ENCODE results near the gene ANKRD9. TPM values are rescaled to one million over a fixed set of nuclear protein-coding genes. Genes with fewer than 3 reads are reported as not detected.

ANKRD9 gene
- total and polyA plus RNA-seq, 2 experiments from 2014 or later: 46.5 to 90.7 TPM

DNA sequence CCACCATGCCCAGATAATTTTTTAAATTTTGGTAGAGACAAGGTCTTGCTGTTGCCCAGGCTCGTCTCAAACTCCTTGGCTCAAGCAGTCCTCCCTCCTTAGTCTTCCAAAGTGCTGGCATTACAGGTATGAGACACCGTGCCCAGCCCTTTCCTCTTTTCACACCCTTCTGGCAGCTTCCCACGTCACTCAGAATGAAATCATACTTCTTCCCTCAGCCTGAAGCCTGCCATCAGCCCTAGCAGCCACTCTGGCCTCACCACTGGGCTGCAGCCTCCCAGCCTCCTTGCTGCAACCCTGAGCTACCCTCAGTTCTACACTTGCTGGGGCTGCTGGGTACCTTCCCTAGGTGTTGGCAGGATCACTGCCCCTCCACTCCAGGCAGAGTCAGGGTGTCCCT is 18.2 kb downstream of the ANKRD9 start:
- H4K20me1 ChIP-seq (ENCODE audit: insufficient read depth, poor library complexity, severe bottlenecking): no peaks in the 10 kb centered on the region
- 98% methylated on average over 3 of the region's 3 CpGs for WGBS (ENCODE audit: low lambda C conversion rate, missing lambda C conversion rate)
- no peak overlapping the region for H3K4me3 ChIP-seq
- no peak for DNase-seq (ENCODE audit: low spot score)
- no peaks in the 10 kb centered on the region for H3K9me2 ChIP-seq (replicated peaks; ENCODE audit: insufficient read depth)
- H3K79me2 ChIP-seq: no peaks in the 10 kb centered on the region
- no peaks in the 10 kb centered on the region for H3K36me3 ChIP-seq (replicated peaks; ENCODE audit: insufficient read depth, low read depth)
- no peak overlapping the region for H2AFZ ChIP-seq
- no peak overlapping the region for H3K4me2 ChIP-seq
- no peaks in the 10 kb centered on the region for H3K27me3 ChIP-seq
- peaks cover 7% of the 10 kb centered on the region for H3K4me1 ChIP-seq (ENCODE audit: insufficient read depth)
- H3K9me3 ChIP-seq (ENCODE audit: low read depth): no peaks in the 10 kb centered on the region
- no peak overlapping the region for H3K27ac ChIP-seq
- TF ChIP-seq EZH2 (IDR thresholded peaks at IDR 0.05; ENCODE audit: borderline replicate concordance): no peak

DNA sequence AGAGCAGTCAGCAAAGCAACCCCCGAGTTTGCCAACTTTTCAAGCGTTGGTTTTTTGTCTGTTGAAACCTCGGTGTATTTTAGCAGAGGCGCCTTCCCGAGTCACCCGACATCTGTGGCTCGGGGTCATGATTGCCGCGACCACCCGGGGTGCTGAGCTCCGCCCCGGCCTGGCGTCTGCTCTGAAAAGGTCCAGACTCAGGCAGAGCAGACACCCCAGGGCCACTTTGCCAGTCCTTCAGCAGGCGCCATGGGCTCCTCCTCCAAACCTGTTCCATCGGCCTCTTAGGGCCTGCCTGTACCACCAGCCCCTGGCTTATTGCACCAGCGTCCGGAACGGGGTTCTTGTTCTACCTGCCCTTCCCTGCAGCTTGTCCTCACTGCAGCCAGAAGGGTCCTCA is 19.1 kb downstream of the ANKRD9 start:
- peaks cover 8% of the 10 kb centered on the region for H3K4me1 ChIP-seq (ENCODE audit: insufficient read depth)
- no peak overlapping the region for H3K4me3 ChIP-seq
- no peaks in the 10 kb centered on the region for H3K9me2 ChIP-seq (replicated peaks; ENCODE audit: insufficient read depth)
- H3K9me3 ChIP-seq (ENCODE audit: low read depth): no peaks in the 10 kb centered on the region
- no peaks in the 10 kb centered on the region for H3K27me3 ChIP-seq
- no peaks in the 10 kb centered on the region for H3K36me3 ChIP-seq (replicated peaks; ENCODE audit: insufficient read depth, low read depth)
- TF ChIP-seq EZH2phosphoT487 (IDR thresholded peaks at IDR 0.05; ENCODE audit: low read depth, severe bottlenecking, unreplicated experiment) (no peak), EZH2 (IDR thresholded peaks at IDR 0.05; ENCODE audit: borderline replicate concordance) (no peak)
- TF ChIP-seq, protein P1, sequence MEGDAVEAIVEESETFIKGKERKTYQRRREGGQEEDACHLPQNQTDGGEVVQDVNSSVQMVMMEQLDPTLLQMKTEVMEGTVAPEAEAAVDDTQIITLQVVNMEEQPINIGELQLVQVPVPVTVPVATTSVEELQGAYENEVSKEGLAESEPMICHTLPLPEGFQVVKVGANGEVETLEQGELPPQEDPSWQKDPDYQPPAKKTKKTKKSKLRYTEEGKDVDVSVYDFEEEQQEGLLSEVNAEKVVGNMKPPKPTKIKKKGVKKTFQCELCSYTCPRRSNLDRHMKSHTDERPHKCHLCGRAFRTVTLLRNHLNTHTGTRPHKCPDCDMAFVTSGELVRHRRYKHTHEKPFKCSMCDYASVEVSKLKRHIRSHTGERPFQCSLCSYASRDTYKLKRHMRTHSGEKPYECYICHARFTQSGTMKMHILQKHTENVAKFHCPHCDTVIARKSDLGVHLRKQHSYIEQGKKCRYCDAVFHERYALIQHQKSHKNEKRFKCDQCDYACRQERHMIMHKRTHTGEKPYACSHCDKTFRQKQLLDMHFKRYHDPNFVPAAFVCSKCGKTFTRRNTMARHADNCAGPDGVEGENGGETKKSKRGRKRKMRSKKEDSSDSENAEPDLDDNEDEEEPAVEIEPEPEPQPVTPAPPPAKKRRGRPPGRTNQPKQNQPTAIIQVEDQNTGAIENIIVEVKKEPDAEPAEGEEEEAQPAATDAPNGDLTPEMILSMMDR (IDR thresholded peaks at IDR 0.05; ENCODE audit: poor library complexity): no peak
- H3K4me2 ChIP-seq: no peak overlapping the region
- no peaks in the 10 kb centered on the region for H3K79me2 ChIP-seq
- H2AFZ ChIP-seq: no peak overlapping the region
- 89% methylated on average over 17 of the region's 18 CpGs for WGBS (ENCODE audit: low lambda C conversion rate, missing lambda C conversion rate)
- no peak overlapping the region for H3K27ac ChIP-seq
- no peaks in the 10 kb centered on the region for H4K20me1 ChIP-seq (ENCODE audit: insufficient read depth, poor library complexity, severe bottlenecking)
- peak; percentile 3 for DNase-seq (ENCODE audit: low spot score)

DNA sequence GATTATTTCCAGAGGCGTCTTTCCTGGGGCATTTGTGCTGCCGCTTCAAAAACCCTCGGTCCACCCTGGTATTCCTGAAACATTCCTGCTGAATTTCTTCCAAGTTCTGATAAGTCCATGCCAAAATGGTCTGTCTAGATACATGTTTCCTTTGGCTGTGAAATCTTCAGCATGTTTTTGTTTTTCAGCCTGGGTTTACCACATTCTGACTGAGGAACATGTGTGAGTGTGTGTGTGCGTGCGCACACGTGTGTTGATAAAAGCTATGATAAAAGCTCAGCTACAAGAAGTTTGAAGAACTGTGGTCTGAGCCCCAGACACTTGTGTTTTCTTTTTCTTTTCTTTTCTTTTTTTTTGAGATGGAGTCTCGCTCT is 22.4 kb downstream of the ANKRD9 start:
- DNase-seq (ENCODE audit: low spot score): no peak
- Histone ChIP-seq H4K20me1 (ENCODE audit: insufficient read depth, poor library complexity, severe bottlenecking) (no peaks in the 10 kb centered on the region), H3K36me3 (replicated peaks; ENCODE audit: insufficient read depth, low read depth) (no peaks in the 10 kb centered on the region), H3K27ac (peak overlapping the region; percentile 35), H3K27me3 (no peaks in the 10 kb centered on the region), H3K9me2 (replicated peaks; ENCODE audit: insufficient read depth) (no peaks in the 10 kb centered on the region), H3K4me1 (ENCODE audit: insufficient read depth) (peaks cover 8% of the 10 kb centered on the region), H3K4me3 (no peak overlapping the region), H3K4me2 (peak overlapping the region; percentile 23), H2AFZ (no peak overlapping the region), H3K79me2 (no peaks in the 10 kb centered on the region), H3K9me3 (ENCODE audit: low read depth) (no peaks in the 10 kb centered on the region)
- TF ChIP-seq EZH2 (IDR thresholded peaks at IDR 0.05; ENCODE audit: borderline replicate concordance) (no peak), EZH2phosphoT487 (IDR thresholded peaks at IDR 0.05; ENCODE audit: low read depth, severe bottlenecking, unreplicated experiment) (no peak)
- TF ChIP-seq, protein P1 (IDR thresholded peaks at IDR 0.05; ENCODE audit: poor library complexity): no peak
- 70% methylated on average over 7 of the region's 7 CpGs for WGBS (ENCODE audit: low lambda C conversion rate, missing lambda C conversion rate)

DNA sequence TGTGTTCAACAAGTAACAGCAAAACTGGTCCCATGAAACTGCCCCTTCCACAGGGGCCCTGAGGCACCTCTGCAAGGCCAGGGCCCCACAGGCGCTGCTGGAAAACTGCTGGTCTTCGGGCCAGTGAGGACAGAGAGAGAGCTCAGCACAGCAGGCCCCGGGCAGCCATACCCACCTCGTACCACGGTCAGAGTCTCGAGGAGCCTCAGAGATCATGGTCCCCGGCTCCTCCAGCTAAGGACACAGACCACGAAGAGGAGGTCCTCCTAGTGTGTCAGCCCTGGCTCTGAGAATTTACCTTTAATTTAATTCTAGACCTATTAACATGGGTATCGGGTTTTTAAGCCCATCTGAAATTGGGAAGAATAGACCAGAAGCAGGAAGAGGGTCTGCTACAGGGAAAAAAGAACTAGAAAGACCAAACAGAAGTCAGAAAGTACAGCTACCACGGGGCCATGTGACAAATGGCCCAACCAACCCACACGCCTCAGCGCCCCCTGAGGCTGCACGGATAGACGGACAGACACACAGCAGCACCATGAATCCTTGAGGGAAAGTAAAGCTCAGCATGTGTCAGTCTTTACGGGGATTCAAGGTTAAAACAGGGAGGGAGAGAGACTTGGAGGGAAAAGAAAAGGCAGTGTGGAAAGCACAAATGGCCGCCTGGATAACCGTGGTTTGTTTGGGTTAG is 22.9 kb downstream of the ANKRD9 start:
- H3K4me3 ChIP-seq: no peak overlapping the region
- H3K9me3 ChIP-seq (ENCODE audit: low read depth): no peaks in the 10 kb centered on the region
- H3K4me1 ChIP-seq (ENCODE audit: insufficient read depth): peaks cover 8% of the 10 kb centered on the region
- H3K79me2 ChIP-seq: no peaks in the 10 kb centered on the region
- H3K27me3 ChIP-seq: no peaks in the 10 kb centered on the region
- no peak overlapping the region for H2AFZ ChIP-seq
- TF ChIP-seq, protein P1 (IDR thresholded peaks at IDR 0.05; ENCODE audit: poor library complexity): no peak
- TF ChIP-seq EZH2phosphoT487 (IDR thresholded peaks at IDR 0.05; ENCODE audit: low read depth, severe bottlenecking, unreplicated experiment) (no peak), EZH2 (IDR thresholded peaks at IDR 0.05; ENCODE audit: borderline replicate concordance) (no peak)
- H3K9me2 ChIP-seq (replicated peaks; ENCODE audit: insufficient read depth): no peaks in the 10 kb centered on the region
- H3K36me3 ChIP-seq (replicated peaks; ENCODE audit: insufficient read depth, low read depth): no peaks in the 10 kb centered on the region
- no peaks in the 10 kb centered on the region for H4K20me1 ChIP-seq (ENCODE audit: insufficient read depth, poor library complexity, severe bottlenecking)
- 76% methylated on average over 17 of the region's 17 CpGs for WGBS (ENCODE audit: low lambda C conversion rate, missing lambda C conversion rate)
- peak overlapping the region; percentile 23 for H3K4me2 ChIP-seq
- H3K27ac ChIP-seq: peak overlapping the region; percentile 35
- DNase-seq (ENCODE audit: low spot score): no peak

All from hepatocyte (in vitro differentiated cells).